K562 (cell line): ENCODE results near the gene MYMK. TPM values are rescaled to one million over a fixed set of nuclear protein-coding genes. Genes with fewer than 3 reads are reported as not detected.

Experiments used
- EP300 ChIP-seq: IDR thresholded peaks from 2 replicates; pipeline ENCODE4 v1.6.1; 2012; ENCODE audit warnings: low read length, improper control_type of control experiment
- ETS2 ChIP-seq: IDR thresholded peaks from 2 replicates; pipeline ENCODE4 v1.6.1; 2016; ENCODE audit warnings: borderline replicate concordance, missing genetic modification characterization, mild to moderate bottlenecking, moderate library complexity, missing compliant biosample characterization; ENCODE audit not compliant: poor library complexity, severe bottlenecking
- GTF2A2 ChIP-seq: IDR thresholded peaks from 2 replicates; pipeline ENCODE4 v1.6.1; 2016; ENCODE audit warnings: mild to moderate bottlenecking, missing genetic modification characterization, missing compliant biosample characterization
- HDGF ChIP-seq: fragments of 450-650 bp; IDR thresholded peaks from 2 replicates; pipeline ENCODE4 v1.6.1; 2016
- HES1 ChIP-seq: fragments of 450-650 bp; IDR thresholded peaks from 2 replicates; pipeline ENCODE4 v1.6.1; 2016; ENCODE audit warnings: low read depth, mild to moderate bottlenecking, moderate library complexity
- KLF10 ChIP-seq: fragments of 250-450 bp; sonication (Bioruptor Pico); IDR thresholded peaks from 2 replicates; pipeline ENCODE4 v1.6.1; 2021; ENCODE audit warnings: matching md5 sums
- MTA2 ChIP-seq: fragments of 450-650 bp; IDR thresholded peaks from 2 replicates; pipeline ENCODE4 v1.6.1; 2016; ENCODE audit warnings: low read depth
- MXD1 ChIP-seq: fragments of 250-450 bp; sonication (Bioruptor Pico); IDR thresholded peaks from 2 replicates; pipeline ENCODE4 v1.8.0; 2021; ENCODE audit warnings: borderline replicate concordance, mild to moderate bottlenecking, moderate library complexity; ENCODE audit not compliant: poor library complexity, severe bottlenecking
- NBN ChIP-seq: fragments of 450-650 bp; IDR thresholded peaks from 2 replicates; pipeline ENCODE4 v1.6.1; 2016; ENCODE audit warnings: low read depth, mild to moderate bottlenecking
- NFE2L1 ChIP-seq: fragments of 450-650 bp; IDR thresholded peaks from 2 replicates; pipeline ENCODE4 v1.6.1; 2016; ENCODE audit warnings: missing genetic modification characterization, low read depth, mild to moderate bottlenecking, missing compliant biosample characterization, moderate library complexity, borderline replicate concordance
- NR2F6 ChIP-seq: fragments of 450-650 bp; formaldehyde crosslinking; IDR thresholded peaks from 2 replicates; pipeline ENCODE4 v1.4.0; 2020; ENCODE audit warnings: mild to moderate bottlenecking
- NR3C1 ChIP-seq: sonication (generic); formaldehyde crosslinking; IDR thresholded peaks from 2 replicates; pipeline ENCODE4 v1.8.1; 2022; ENCODE audit warnings: missing genetic modification reagents
- STAT5A ChIP-seq: IDR thresholded peaks from 2 replicates; pipeline ENCODE4 v1.6.1; 2012; ENCODE audit warnings: low read length, inconsistent platforms, borderline replicate concordance
- TSC22D4 ChIP-seq: fragments of 450-650 bp; IDR thresholded peaks from 2 replicates; pipeline ENCODE4 v1.6.1; 2016; ENCODE audit warnings: missing genetic modification characterization, missing biosample characterization, control low read depth
- U2AF2 ChIP-seq: fragments of 200-400 bp; formaldehyde crosslinking; optimal IDR thresholded peaks from 2 replicates; pipeline ENCODE3; 2017; ENCODE audit warnings: low read depth, mild to moderate bottlenecking, low read length
- YY1 ChIP-seq, 3 experiments: IDR thresholded peaks; 2 replicates each; pipeline ENCODE4 v1.6.1; 2011; ENCODE audit warnings: low read length in 2 of 3, mild to moderate bottlenecking in 2 of 3, moderate library complexity in 2 of 3, borderline replicate concordance in 1 of 3, control low read depth in 1 of 3, low read depth in 1 of 3; ENCODE audit not compliant: insufficient read depth in 3 of 3, insufficient replicate concordance in 2 of 3, control insufficient read depth in 1 of 3, insufficient read length in 1 of 3; ENCODE audit errors: extremely low read depth in 1 of 3
- ZBTB12 ChIP-seq: fragments of 250-450 bp; sonication (Bioruptor Pico); IDR thresholded peaks from 2 replicates; pipeline ENCODE4 v1.4.0; 2020
- ZNF146 ChIP-seq: IDR thresholded peaks from one replicate; pipeline ENCODE4 v1.6.1; 2018; ENCODE audit warnings: missing compliant biosample characterization; ENCODE audit not compliant: unreplicated experiment
- ZNF175 ChIP-seq: fragments of 200-800 bp; sonication (Bioruptor generic); IDR thresholded peaks from 2 replicates; pipeline ENCODE4 v1.6.1; 2016; ENCODE audit warnings: low read depth, mild to moderate bottlenecking, missing genetic modification characterization, missing compliant biosample characterization
- ZNF263 ChIP-seq: sonication (generic); formaldehyde crosslinking; IDR thresholded peaks from 2 replicates; pipeline ENCODE4 v1.8.0; 2022; ENCODE audit warnings: mild to moderate bottlenecking, missing genetic modification reagents, borderline replicate concordance
- ZZZ3 ChIP-seq: fragments of 450-650 bp; IDR thresholded peaks from 2 replicates; pipeline ENCODE4 v1.6.1; 2016; ENCODE audit warnings: antibody characterized with exemption, mild to moderate bottlenecking, moderate library complexity
- polyA plus RNA-seq, 8 experiments: library from polyadenylated mRNA; depleted of rRNA in 4 of 8; stranded (reverse) in 5 of 8; unstranded in 3 of 8; fragments of >200 nt; fragmentation: Nextera tagmentation in 2 of 8; fragmentation: Illumina TruSeq in 1 of 8; extraction: Ambion mirVana in 2 of 8; extraction: Trizol in 1 of 8; gene quantifications; 2 replicates each; pipeline versions ENCODE4 v1.2.1 to v1.2.3, GENCODE V29; 2011 to 2014; ENCODE audit warnings: inconsistent platforms in 1 of 8, missing spikeins in 1 of 8
- total RNA-seq, 7 experiments: library from RNA; depleted of rRNA in 6 of 7; stranded (reverse); fragments of >200 nt in 6 of 7; fragmentation: Illumina TruSeq in 2 of 7; extraction: Trizol in 2 of 7; gene quantifications; 2 replicates each; pipeline versions ENCODE4 v1.2.1 to v1.2.3, GENCODE V29; 2011 to 2021; ENCODE audit warnings: low replicate concordance in 1 of 7
- TF ChIP-seq, protein P1 (sequence below): fragments of 250-450 bp; sonication (Bioruptor Pico); IDR thresholded peaks from 2 replicates; pipeline ENCODE4 v1.4.0; 2020; ENCODE audit warnings: mild to moderate bottlenecking, moderate library complexity, borderline replicate concordance

Gene MYMK
- total and polyA plus RNA-seq, 9 of the 15 experiments (the other 6 are each of a cell fraction or from before 2014, with no cell fraction given), result not detected

DNA sequence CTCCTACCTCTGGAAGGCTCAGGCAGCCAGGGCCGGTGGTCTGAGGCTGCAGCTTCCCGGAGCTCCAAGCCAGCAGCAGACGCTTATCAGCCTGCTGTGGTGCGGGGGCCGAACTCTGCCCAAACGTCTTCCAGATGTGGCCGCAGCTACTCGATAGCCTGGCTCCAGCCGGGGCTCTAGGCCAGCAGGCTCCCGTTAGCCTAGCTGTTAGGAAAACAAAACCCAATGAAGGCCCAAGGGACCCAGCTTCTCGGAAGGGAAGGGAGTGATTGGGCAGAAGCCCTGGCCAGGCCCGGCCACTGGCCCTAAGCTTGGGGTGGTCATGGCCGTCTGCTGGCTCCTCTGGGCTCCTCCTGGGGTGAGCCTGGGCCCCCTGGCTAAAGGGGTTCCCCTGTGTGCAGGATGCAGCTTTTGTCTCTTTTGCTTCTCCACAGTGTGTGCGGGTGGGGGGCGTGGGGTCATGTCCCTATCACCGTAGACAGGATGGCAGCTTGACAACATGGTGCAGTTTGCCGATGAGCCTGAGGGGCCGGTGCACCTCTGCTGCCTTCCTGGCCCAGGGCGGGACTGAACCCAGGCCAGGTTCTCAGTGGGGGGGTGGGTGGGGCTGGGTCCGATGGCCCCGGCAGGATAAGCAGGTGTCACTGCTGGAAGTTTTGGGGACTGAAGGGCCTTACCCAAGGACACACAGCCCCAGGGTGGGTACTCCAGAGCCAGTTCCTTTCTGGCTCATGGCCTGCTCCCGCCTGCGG, 18.7 kb downstream of the MYMK start (continued):
- TF ChIP-seq HES1 (no peak), ZZZ3 (no peak), STAT5A (peak; percentile 42; the same call in 1 of the 2 replicates), ETS2 (tag) (no peak), EP300 (peak; percentile 45; the same call in 1 of the 2 replicates), U2AF2 (no peak), ZBTB12 (CRISPR knock-in tag) (no peak), ZNF175 (CRISPR knock-in tag) (0 out of 2 replicates have a peak, but pooled peaks have one; percentile 29), NBN (no peak), NR2F6 (no peak), GTF2A2 (tag) (no peak), MTA2 (peak; percentile 70), KLF10 (CRISPR knock-in tag) (no peak), YY1 (IDR thresholded peaks at IDR 0.05; ENCODE audit: borderline replicate concordance in 1 of 3, control insufficient read depth in 1 of 3, extremely low read depth in 1 of 3, insufficient read depth in 3 of 3, insufficient read length in 1 of 3, insufficient replicate concordance in 2 of 3, low read depth in 1 of 3, low read length in 2 of 3) (peak in 1 of 3 experiments; percentile 21), ZNF146 (CRISPR knock-in tag) (no peak), TSC22D4 (tag) (no peak), HDGF (no peak), MXD1 (CRISPR knock-in tag) (no peak), NR3C1 (CRISPR knock-in tag) (no peak), ZNF263 (CRISPR knock-in tag) (no peak), NFE2L1 (tag) (no peak)
- TF ChIP-seq, protein P1, sequence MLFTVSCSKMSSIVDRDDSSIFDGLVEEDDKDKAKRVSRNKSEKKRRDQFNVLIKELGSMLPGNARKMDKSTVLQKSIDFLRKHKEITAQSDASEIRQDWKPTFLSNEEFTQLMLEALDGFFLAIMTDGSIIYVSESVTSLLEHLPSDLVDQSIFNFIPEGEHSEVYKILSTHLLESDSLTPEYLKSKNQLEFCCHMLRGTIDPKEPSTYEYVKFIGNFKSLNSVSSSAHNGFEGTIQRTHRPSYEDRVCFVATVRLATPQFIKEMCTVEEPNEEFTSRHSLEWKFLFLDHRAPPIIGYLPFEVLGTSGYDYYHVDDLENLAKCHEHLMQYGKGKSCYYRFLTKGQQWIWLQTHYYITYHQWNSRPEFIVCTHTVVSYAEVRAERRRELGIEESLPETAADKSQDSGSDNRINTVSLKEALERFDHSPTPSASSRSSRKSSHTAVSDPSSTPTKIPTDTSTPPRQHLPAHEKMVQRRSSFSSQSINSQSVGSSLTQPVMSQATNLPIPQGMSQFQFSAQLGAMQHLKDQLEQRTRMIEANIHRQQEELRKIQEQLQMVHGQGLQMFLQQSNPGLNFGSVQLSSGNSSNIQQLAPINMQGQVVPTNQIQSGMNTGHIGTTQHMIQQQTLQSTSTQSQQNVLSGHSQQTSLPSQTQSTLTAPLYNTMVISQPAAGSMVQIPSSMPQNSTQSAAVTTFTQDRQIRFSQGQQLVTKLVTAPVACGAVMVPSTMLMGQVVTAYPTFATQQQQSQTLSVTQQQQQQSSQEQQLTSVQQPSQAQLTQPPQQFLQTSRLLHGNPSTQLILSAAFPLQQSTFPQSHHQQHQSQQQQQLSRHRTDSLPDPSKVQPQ (CRISPR knock-in tag), result no peak
